T-helper 2 cell treated with Interferon-gamma antibody and Interleukin-4, amounts not matched to agents 5 μg/mL and 100 μg/mL, for 36 hours (primary cell): ENCODE results near the gene ARGLU1.

ENCODE experiments used
- DNase-seq: peaks from one replicate; pipeline ENCODE4 v3.0.0; 2021; ENCODE audit warnings: low spot score
- H3K27ac Mint-ChIP-seq: one replicate; pipeline ENCODE4 v1.8.0; 2021; ENCODE audit warnings: mild to moderate bottlenecking, mixed read lengths
- H3K27me3 Mint-ChIP-seq: one replicate; pipeline ENCODE4 v1.8.0; 2021; ENCODE audit warnings: low read depth, mixed read lengths
- H3K36me3 Mint-ChIP-seq: one replicate; pipeline ENCODE4 v1.8.0; 2021; ENCODE audit warnings: low read depth, mixed read lengths
- H3K4me1 Mint-ChIP-seq: one replicate; pipeline ENCODE4 v1.8.0; 2021; ENCODE audit warnings: low read depth, mixed read lengths
- H3K4me3 Mint-ChIP-seq: one replicate; pipeline ENCODE4 v1.8.0; 2022; ENCODE audit warnings: mild to moderate bottlenecking, moderate library complexity, mixed read lengths
- H3K9me3 Mint-ChIP-seq: one replicate; pipeline ENCODE4 v1.8.0; 2021; ENCODE audit warnings: mixed read lengths

The ARGLU1 gene

GRCh38 chr13:106596275-106596937 is 28.5 kb upstream of the ARGLU1 start:
- DNase-seq = no peak
- Mint-ChIP-seq H3K9me3 (no peaks in the 10 kb centered on the region), H3K36me3 (no peaks in the 10 kb centered on the region), H3K4me3 (no peak overlapping the region), H3K27me3 (peaks cover 3% of the 10 kb centered on the region), H3K27ac (no peak overlapping the region), H3K4me1 (peaks cover 3% of the 10 kb centered on the region)

GRCh38 chr13:106595625-106596024 is 27.7 kb upstream of the ARGLU1 start:
- no peak overlapping the region for H3K27ac Mint-ChIP-seq

GRCh38 chr13:106594980-106595379 is 27.0 kb upstream of the ARGLU1 start:
- no peak overlapping the region for H3K27ac Mint-ChIP-seq
- no peaks in the 10 kb centered on the region for H3K9me3 Mint-ChIP-seq
- peaks cover 3% of the 10 kb centered on the region for H3K27me3 Mint-ChIP-seq
- no peaks in the 10 kb centered on the region for H3K36me3 Mint-ChIP-seq
- DNase-seq = no peak
- no peak overlapping the region for H3K4me3 Mint-ChIP-seq
- H3K4me1 Mint-ChIP-seq = no peaks in the 10 kb centered on the region

More at GRCh38 chr13:106595625-106596024, 27.7 kb upstream of the ARGLU1 start:
- H3K9me3 Mint-ChIP-seq = no peaks in the 10 kb centered on the region
- peaks cover 3% of the 10 kb centered on the region for H3K4me1 Mint-ChIP-seq
- no peak overlapping the region for H3K4me3 Mint-ChIP-seq
- DNase-seq = no peak
- H3K27me3 Mint-ChIP-seq = peaks cover 3% of the 10 kb centered on the region
- no peaks in the 10 kb centered on the region for H3K36me3 Mint-ChIP-seq

- Mint-ChIP-seq H3K36me3 (no peaks in the 10 kb centered on the region), H3K4me1 (no peaks in the 10 kb centered on the region), H3K4me3 (no peak overlapping the region), H3K9me3 (no peaks in the 10 kb centered on the region), H3K27ac (no peak overlapping the region), H3K27me3 (peaks cover 3% of the 10 kb centered on the region)
- DNase-seq = no peak
These were observed 25.2 kb upstream of the ARGLU1 start for GRCh38 chr13:106593132-106593531.

GRCh38 chr13:106591299-106591698 is 23.4 kb upstream of the ARGLU1 start:
- Mint-ChIP-seq H3K27ac (no peak overlapping the region), H3K4me3 (no peak overlapping the region), H3K4me1 (no peaks in the 10 kb centered on the region), H3K36me3 (no peaks in the 10 kb centered on the region), H3K9me3 (peaks cover 11% of the 10 kb centered on the region), H3K27me3 (peaks cover 3% of the 10 kb centered on the region)
- no peak for DNase-seq

- Mint-ChIP-seq H3K27me3 (peaks cover 3% of the 10 kb centered on the region), H3K4me3 (no peak overlapping the region), H3K4me1 (no peaks in the 10 kb centered on the region), H3K27ac (no peak overlapping the region), H3K9me3 (peaks cover 22% of the 10 kb centered on the region), H3K36me3 (peaks cover 4% of the 10 kb centered on the region)
- DNase-seq = no peak
These were observed 21.8 kb upstream of the ARGLU1 start for GRCh38 chr13:106589716-106590115.

- H3K36me3 Mint-ChIP-seq = peaks cover 4% of the 10 kb centered on the region
- no peak for DNase-seq
- peaks cover 29% of the 10 kb centered on the region for H3K9me3 Mint-ChIP-seq
- no peak overlapping the region for H3K4me3 Mint-ChIP-seq
- no peaks in the 10 kb centered on the region for H3K4me1 Mint-ChIP-seq
- peaks cover 3% of the 10 kb centered on the region for H3K27me3 Mint-ChIP-seq
- no peak overlapping the region for H3K27ac Mint-ChIP-seq
These were observed 20.4 kb upstream of the ARGLU1 start for GRCh38 chr13:106588367-106588766.

- Mint-ChIP-seq H3K9me3 (peaks cover 29% of the 10 kb centered on the region), H3K27me3 (no peaks in the 10 kb centered on the region)
These were observed 19.9 kb upstream of the ARGLU1 start for GRCh38 chr13:106587787-106588186.

GRCh38 chr13:106586648-106587166 is 18.8 kb upstream of the ARGLU1 start:
- Mint-ChIP-seq H3K4me3 (no peak overlapping the region), H3K27me3 (no peaks in the 10 kb centered on the region), H3K4me1 (no peaks in the 10 kb centered on the region), H3K9me3 (peaks cover 29% of the 10 kb centered on the region), H3K27ac (no peak overlapping the region), H3K36me3 (peaks cover 4% of the 10 kb centered on the region)
- DNase-seq = no peak

More at GRCh38 chr13:106587787-106588186, 19.9 kb upstream of the ARGLU1 start:
- Mint-ChIP-seq H3K27ac (no peak overlapping the region), H3K4me3 (no peak overlapping the region), H3K4me1 (no peaks in the 10 kb centered on the region), H3K36me3 (peaks cover 4% of the 10 kb centered on the region)
- DNase-seq = no peak

GRCh38 chr13:106581225-106581624 is 13.3 kb upstream of the ARGLU1 start:
- H3K4me3 Mint-ChIP-seq = no peak overlapping the region
- no peak for DNase-seq
- peaks cover 4% of the 10 kb centered on the region for H3K36me3 Mint-ChIP-seq
- H3K4me1 Mint-ChIP-seq = no peaks in the 10 kb centered on the region
- H3K9me3 Mint-ChIP-seq = peaks cover 17% of the 10 kb centered on the region
- no peaks in the 10 kb centered on the region for H3K27me3 Mint-ChIP-seq
- no peak overlapping the region for H3K27ac Mint-ChIP-seq

- no peaks in the 10 kb centered on the region for H3K36me3 Mint-ChIP-seq
- DNase-seq = no peak
- no peaks in the 10 kb centered on the region for H3K27me3 Mint-ChIP-seq
- H3K9me3 Mint-ChIP-seq = no peaks in the 10 kb centered on the region
- H3K4me3 Mint-ChIP-seq = no peak overlapping the region
- H3K27ac Mint-ChIP-seq = no peak overlapping the region
- no peaks in the 10 kb centered on the region for H3K4me1 Mint-ChIP-seq
These were observed 8.0 kb upstream of the ARGLU1 start for GRCh38 chr13:106575896-106576295.

GRCh38 chr13:106573868-106574267 is 5.9 kb upstream of the ARGLU1 start:
- no peak for DNase-seq
- H3K27me3 Mint-ChIP-seq = no peaks in the 10 kb centered on the region
- no peaks in the 10 kb centered on the region for H3K9me3 Mint-ChIP-seq
- H3K4me1 Mint-ChIP-seq = no peaks in the 10 kb centered on the region
- no peak overlapping the region for H3K4me3 Mint-ChIP-seq
- H3K36me3 Mint-ChIP-seq = no peaks in the 10 kb centered on the region
- no peak overlapping the region for H3K27ac Mint-ChIP-seq

- Mint-ChIP-seq H3K9me3 (no peaks in the 10 kb centered on the region), H3K36me3 (no peaks in the 10 kb centered on the region), H3K4me3 (no peak overlapping the region), H3K4me1 (peaks cover 4% of the 10 kb centered on the region), H3K27me3 (no peaks in the 10 kb centered on the region), H3K27ac (no peak overlapping the region)
- DNase-seq = no peak
These were observed 5.4 kb upstream of the ARGLU1 start for GRCh38 chr13:106573284-106573846.

GRCh38 chr13:106570299-106570852 is 2.4 kb upstream of the ARGLU1 start:
- Mint-ChIP-seq H3K27ac (no peak overlapping the region), H3K36me3 (peaks cover 12% of the 10 kb centered on the region), H3K9me3 (no peaks in the 10 kb centered on the region), H3K4me1 (peaks cover 14% of the 10 kb centered on the region), H3K27me3 (no peaks in the 10 kb centered on the region), H3K4me3 (peak overlapping the region; percentile 26)
- peak; percentile 15 for DNase-seq
